ENCODE results near the gene TM9SF2. TPM values are rescaled to one million over a fixed set of nuclear protein-coding genes. Genes with fewer than 3 reads are reported as not detected.

TM9SF2 gene
- total and polyA plus RNA-seq, 9 of the 15 experiments (the other 6 are each of a cell fraction or from before 2014, with no cell fraction given) = 23.3 to 83.2 (median 55.1) TPM

DNA sequence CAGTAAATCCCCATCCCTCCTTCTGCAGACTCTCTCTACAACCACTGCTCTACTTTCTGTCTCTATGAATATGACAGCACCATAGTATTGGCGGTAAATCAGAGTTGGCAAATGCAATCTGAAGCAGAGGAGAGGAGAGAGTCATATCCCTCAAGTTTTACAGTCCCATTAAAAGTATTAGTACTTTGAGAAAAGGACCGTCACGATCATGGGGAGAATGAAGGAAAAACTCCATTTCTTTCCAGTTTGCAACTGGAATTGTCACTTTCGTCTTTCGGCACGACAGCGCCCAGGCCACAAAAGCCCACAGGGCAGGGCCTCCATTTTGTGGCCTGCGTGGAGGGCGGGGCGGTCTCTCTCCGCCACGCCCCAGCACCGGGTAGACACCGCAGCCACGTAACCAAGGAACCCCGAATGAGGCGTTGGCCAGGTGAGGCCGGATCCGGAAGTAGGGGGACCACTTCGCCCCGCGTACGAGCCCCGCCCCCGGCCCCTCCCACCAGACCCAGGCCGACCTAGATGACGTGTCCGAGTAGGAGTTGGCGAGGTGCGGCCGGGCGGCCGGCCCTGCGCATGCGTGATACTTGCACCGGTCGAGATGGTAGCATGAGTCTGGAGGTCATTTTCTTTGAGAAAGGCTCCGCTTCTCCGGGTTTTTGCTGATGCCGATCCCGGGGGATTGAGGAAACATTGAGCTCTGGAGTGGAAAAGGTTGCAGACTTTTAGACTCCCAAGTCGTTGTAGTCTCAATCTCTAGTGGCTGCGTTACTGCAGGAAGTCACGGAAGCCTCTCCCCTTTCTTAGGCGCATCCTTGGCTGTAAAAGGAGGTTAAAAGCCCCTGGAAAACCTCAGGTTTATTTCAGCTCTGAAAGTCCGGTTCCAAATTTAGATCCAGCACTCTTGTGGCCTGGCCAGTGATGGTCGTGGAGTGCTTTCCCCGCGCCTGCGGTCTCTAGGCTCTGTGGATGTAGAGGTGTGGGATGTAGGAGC lies 2.8 kb upstream of the TM9SF2 start (continued):
- TF ChIP-seq PCBP2 (IDR thresholded peaks at IDR 0.05; ENCODE audit: low read depth, low read length, poor library complexity, severe bottlenecking) (no peak), ZNF408 (CRISPR knock-in tag; IDR thresholded peaks at IDR 0.05; ENCODE audit: low read depth) (no peak), CREB1 (IDR thresholded peaks at IDR 0.05) (peak; percentile 81), CREB1 (CRISPR knock-in tag; IDR thresholded peaks at IDR 0.05) (peak; percentile 87), HDAC8 (tag; IDR thresholded peaks at IDR 0.05) (no peak), ZNF668 (CRISPR knock-in tag; IDR thresholded peaks at IDR 0.05) (no peak), SIN3A (IDR thresholded peaks at IDR 0.05; ENCODE audit: borderline replicate concordance in 2 of 2, control insufficient read depth in 1 of 2, low read depth in 2 of 2, low read length in 2 of 2) (no peak), BRCA1 (IDR thresholded peaks at IDR 0.05) (no peak), BRCA1 (CRISPR knock-in tag; IDR thresholded peaks at IDR 0.05) (no peak), DDX20 (tag; IDR thresholded peaks at IDR 0.05; ENCODE audit: low read depth) (no peak), ZFP1 (CRISPR knock-in tag; IDR thresholded peaks at IDR 0.05) (no peak), SMC3 (conservative IDR thresholded peaks at IDR 0.05; ENCODE audit: insufficient read depth, low read depth, low read length) (no peak), ESRRA (IDR thresholded peaks at IDR 0.05; ENCODE audit: borderline replicate concordance, low read depth) (peak; percentile 60), TEAD2 (tag; IDR thresholded peaks at IDR 0.05) (no peak), MBD2 (IDR thresholded peaks at IDR 0.05; ENCODE audit: borderline replicate concordance, low read depth) (peak; percentile 54; the same call in 1 of the 2 replicates), CBX1 (IDR thresholded peaks at IDR 0.05; ENCODE audit: low read depth) (0 out of 2 replicates have a peak, but pooled peaks have one; percentile 70), PKNOX1 (IDR thresholded peaks at IDR 0.05) (peak; percentile 72), NFXL1 (CRISPR knock-in tag; IDR thresholded peaks at IDR 0.05) (no peak), ATF3 (IDR thresholded peaks at IDR 0.05) (peak; percentile 29; the same call in 1 of the 2 replicates), ATF3 (CRISPR knock-in tag; conservative IDR thresholded peaks at IDR 0.05) (no peak), MCM3 (IDR thresholded peaks at IDR 0.05) (no peak)
- TF ChIP-seq, protein P1, sequence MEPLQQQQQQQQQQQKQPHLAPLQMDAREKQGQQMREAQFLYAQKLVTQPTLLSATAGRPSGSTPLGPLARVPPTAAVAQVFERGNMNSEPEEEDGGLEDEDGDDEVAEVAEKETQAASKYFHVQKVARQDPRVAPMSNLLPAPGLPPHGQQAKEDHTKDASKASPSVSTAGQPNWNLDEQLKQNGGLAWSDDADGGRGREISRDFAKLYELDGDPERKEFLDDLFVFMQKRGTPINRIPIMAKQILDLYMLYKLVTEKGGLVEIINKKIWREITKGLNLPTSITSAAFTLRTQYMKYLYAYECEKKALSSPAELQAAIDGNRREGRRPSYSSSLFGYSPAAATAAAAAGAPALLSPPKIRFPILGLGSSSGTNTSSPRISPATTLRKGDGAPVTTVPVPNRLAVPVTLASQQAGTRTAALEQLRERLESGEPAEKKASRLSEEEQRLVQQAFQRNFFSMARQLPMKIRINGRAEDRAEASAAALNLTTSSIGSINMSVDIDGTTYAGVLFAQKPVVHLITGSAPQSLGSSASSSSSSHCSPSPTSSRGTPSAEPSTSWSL (CRISPR knock-in tag; IDR thresholded peaks at IDR 0.05; ENCODE audit: borderline replicate concordance) = no peak
